ACHN (cell line): ENCODE results near the gene PCBP1.
"Not testable (repeated sequence)": the region's sequence is repeated elsewhere in the genome, so short reads cannot be mapped to it uniquely, and the experiment has no call there.

ENCODE experiments used
- DNase-seq: peaks from one replicate; pipeline ENCODE4 v3.0.0-alpha.2; 2015
- in situ Hi-C: cut with HindIII; loops from 2 replicates; pipeline ENCODE4 v1.10.0; 2017; ENCODE audit warnings: low sequenced_read_pairs, low pct_ligation_motif_present, low pct_unique_long_range_greater_than_20kb

PCBP1 gene

GRCh38 chr2:70116936-70117552, 29.8 kb downstream of the PCBP1 start:
- no peak for DNase-seq
- in situ Hi-C loops = no loop called here

- in situ Hi-C loops = no loop called here
- no peak for DNase-seq
Measured at GRCh38 chr2:70118798-70119454, 31.6 kb downstream of the PCBP1 start.

- in situ Hi-C loops = no loop called here
- no peak for DNase-seq
Measured at GRCh38 chr2:70121627-70122372, 34.5 kb downstream of the PCBP1 start.

- in situ Hi-C loops = no loop called here
- DNase-seq = no peak
Measured at GRCh38 chr2:70122470-70122869, 35.2 kb downstream of the PCBP1 start.

GRCh38 chr2:70123051-70123828, 36.0 kb downstream of the PCBP1 start:
- no peak for DNase-seq
- in situ Hi-C loops = no loop called here

- DNase-seq = no peak
- in situ Hi-C loops = no loop called here
Measured at GRCh38 chr2:70123829-70124116, 36.5 kb downstream of the PCBP1 start.

- in situ Hi-C loops = no loop called here
- peak; percentile 54 for DNase-seq
Measured at GRCh38 chr2:70124983-70125480, 37.8 kb downstream of the PCBP1 start.

GRCh38 chr2:70125498-70125898, 38.2 kb downstream of the PCBP1 start:
- no peak for DNase-seq
- in situ Hi-C loops = no loop called here

- in situ Hi-C loops = no loop called here
- no peak for DNase-seq
Measured at GRCh38 chr2:70126413-70126812, 39.1 kb downstream of the PCBP1 start.

- DNase-seq = no peak
- in situ Hi-C loops = no loop called here
Measured at GRCh38 chr2:70128005-70128404, 40.7 kb downstream of the PCBP1 start.

- in situ Hi-C loops, DNase-seq: not testable (repeated sequence)
Measured at GRCh38 chr2:70131344-70132143, 44.3 kb downstream of the PCBP1 start.

GRCh38 chr2:70132244-70133126, 45.2 kb downstream of the PCBP1 start:
- peak; percentile 62 for DNase-seq
- in situ Hi-C loops = no loop called here

- DNase-seq = no peak
- in situ Hi-C loops = no loop called here
Measured at GRCh38 chr2:70133127-70133452, 45.8 kb downstream of the PCBP1 start.

- DNase-seq = no peak
- in situ Hi-C loops = no loop called here
Measured at GRCh38 chr2:70133491-70134322, 46.4 kb downstream of the PCBP1 start.

- in situ Hi-C loops, DNase-seq: not testable (repeated sequence)
Measured at GRCh38 chr2:70134323-70134983, 47.2 kb downstream of the PCBP1 start.
